HepG2 (cell line): ENCODE measurements around the gene ZER1. TPM values are rescaled to one million over a fixed set of nuclear protein-coding genes. Genes with fewer than 3 reads are reported as not detected.

Source experiments
- BCL3 ChIP-seq: sonication (generic); formaldehyde crosslinking; IDR thresholded peaks from 2 replicates; pipeline ENCODE4 v1.5.1; 2020; ENCODE audit warnings: mild to moderate bottlenecking, missing genetic modification reagents, moderate library complexity
- FOXK2 ChIP-seq: fragments of 450-650 bp; IDR thresholded peaks from 2 replicates; pipeline ENCODE4 v1.6.1; 2016
- GATAD2A ChIP-seq: IDR thresholded peaks from 2 replicates; pipeline ENCODE4 v1.6.1; 2016
- JUND ChIP-seq: sonication (generic); formaldehyde crosslinking; IDR thresholded peaks from 2 replicates; pipeline ENCODE4 v1.8.0; 2022; ENCODE audit warnings: mild to moderate bottlenecking, missing genetic modification reagents
- KDM6A ChIP-seq: IDR thresholded peaks from 2 replicates; pipeline ENCODE4 v1.6.1; 2016; ENCODE audit warnings: low read depth
- KLF13 ChIP-seq: sonication (generic); formaldehyde crosslinking; IDR thresholded peaks from 2 replicates; pipeline ENCODE4 v1.4.0; 2020; ENCODE audit warnings: mild to moderate bottlenecking, missing genetic modification reagents
- MEF2D ChIP-seq: sonication (generic); formaldehyde crosslinking; IDR thresholded peaks from 2 replicates; pipeline ENCODE4 v1.5.1; 2020; ENCODE audit warnings: mild to moderate bottlenecking, missing genetic modification reagents
- NR3C1 ChIP-seq: sonication (generic); formaldehyde crosslinking; IDR thresholded peaks from 2 replicates; pipeline ENCODE4 v1.4.0; 2020; ENCODE audit warnings: missing genetic modification reagents
- POLR2AphosphoS5 ChIP-seq: IDR thresholded peaks from 2 replicates; pipeline ENCODE4 v1.6.1; 2012; ENCODE audit warnings: low read depth, low read length
- REL ChIP-seq: sonication (generic); formaldehyde crosslinking; conservative IDR thresholded peaks from 2 replicates; pipeline ENCODE4 v1.8.0; 2022; ENCODE audit warnings: mild to moderate bottlenecking, missing genetic modification reagents, moderate library complexity
- REPIN1 ChIP-seq: sonication (generic); formaldehyde crosslinking; IDR thresholded peaks from 2 replicates; pipeline ENCODE4 v1.8.0; 2022; ENCODE audit warnings: missing genetic modification reagents, low read depth, mild to moderate bottlenecking, borderline replicate concordance
- RFX3 ChIP-seq: IDR thresholded peaks from 2 replicates; pipeline ENCODE4 v1.6.1; 2016; ENCODE audit warnings: missing biosample characterization, missing genetic modification reagents
- SP2 ChIP-seq: sonication (generic); formaldehyde crosslinking; IDR thresholded peaks from 2 replicates; pipeline ENCODE4 v1.5.1; 2020; ENCODE audit warnings: mild to moderate bottlenecking, missing genetic modification reagents
- SP4 ChIP-seq: sonication (generic); formaldehyde crosslinking; IDR thresholded peaks from 2 replicates; pipeline ENCODE4 v1.8.1; 2023; ENCODE audit warnings: mild to moderate bottlenecking, missing genetic modification reagents
- ZBTB34 ChIP-seq: sonication (generic); formaldehyde crosslinking; IDR thresholded peaks from 2 replicates; pipeline ENCODE4 v1.8.0; 2022; ENCODE audit warnings: mild to moderate bottlenecking, missing genetic modification reagents
- ZKSCAN5 ChIP-seq: sonication (generic); formaldehyde crosslinking; IDR thresholded peaks from 2 replicates; pipeline ENCODE4 v1.5.1; 2020; ENCODE audit warnings: mild to moderate bottlenecking, missing genetic modification reagents
- ZNF260 ChIP-seq: sonication (generic); formaldehyde crosslinking; IDR thresholded peaks from 2 replicates; pipeline ENCODE4 v1.4.0; 2020; ENCODE audit warnings: missing genetic modification reagents, low read depth, mild to moderate bottlenecking, borderline replicate concordance
- ZNF292 ChIP-seq: sonication (generic); formaldehyde crosslinking; IDR thresholded peaks from 2 replicates; pipeline ENCODE4 v1.8.1; 2022; ENCODE audit warnings: mild to moderate bottlenecking, low read depth, missing genetic modification reagents, borderline replicate concordance
- ZNF3 ChIP-seq: IDR thresholded peaks from 2 replicates; pipeline ENCODE4 v1.7.0; 2017; ENCODE audit warnings: inconsistent platforms
- ZNF510 ChIP-seq: sonication (generic); formaldehyde crosslinking; IDR thresholded peaks from 2 replicates; pipeline ENCODE4 v1.4.0; 2020; ENCODE audit warnings: low read depth, mild to moderate bottlenecking, missing genetic modification reagents
- ZNF543 ChIP-seq: sonication (generic); formaldehyde crosslinking; IDR thresholded peaks from 2 replicates; pipeline ENCODE4 v1.4.0; 2020; ENCODE audit warnings: mild to moderate bottlenecking, missing genetic modification reagents
- ZNF607 ChIP-seq: sonication (generic); formaldehyde crosslinking; IDR thresholded peaks from 2 replicates; pipeline ENCODE4 v1.5.1; 2020; ENCODE audit warnings: missing genetic modification reagents, mild to moderate bottlenecking, borderline replicate concordance
- ZNF710 ChIP-seq: sonication (generic); formaldehyde crosslinking; IDR thresholded peaks from 2 replicates; pipeline ENCODE4 v1.5.0; 2020; ENCODE audit warnings: mild to moderate bottlenecking, missing genetic modification reagents, borderline replicate concordance
- ZNF781 ChIP-seq: sonication (generic); formaldehyde crosslinking; IDR thresholded peaks from 2 replicates; pipeline ENCODE4 v1.5.1; 2020; ENCODE audit warnings: borderline replicate concordance, mild to moderate bottlenecking, missing genetic modification reagents; ENCODE audit errors: not compliant biosample characterization
- ZSCAN29 ChIP-seq: sonication (generic); formaldehyde crosslinking; conservative IDR thresholded peaks from 2 replicates; pipeline ENCODE4 v1.4.0; 2020; ENCODE audit warnings: mild to moderate bottlenecking, missing genetic modification reagents
- polyA plus RNA-seq, 8 experiments: library from polyadenylated mRNA; depleted of rRNA in 3 of 8; stranded (reverse) in 7 of 8; unstranded in 1 of 8; fragments of >200 nt; fragmentation: Illumina TruSeq in 4 of 8; extraction: Trizol in 4 of 8; gene quantifications; 2 replicates each; pipeline versions ENCODE4 v1.2.1 to v1.2.3, GENCODE V29; 2011 to 2016; ENCODE audit warnings: low read depth in 4 of 8, missing spikeins in 1 of 8, mixed read lengths in 1 of 8; ENCODE audit not compliant: insufficient read depth in 1 of 8
- total RNA-seq, 5 experiments: library from RNA; depleted of rRNA; stranded (reverse); fragments of >200 nt; fragmentation: Illumina TruSeq; extraction: Trizol; gene quantifications; 2 replicates each; pipeline ENCODE4 v1.2.3, GENCODE V29; 2016; ENCODE audit warnings: low read depth in 1 of 5
- TF ChIP-seq, protein P1 (sequence below): sonication (generic); formaldehyde crosslinking; IDR thresholded peaks from 2 replicates; pipeline ENCODE4 v1.8.1; 2023; ENCODE audit warnings: mild to moderate bottlenecking, missing genetic modification reagents
- TF ChIP-seq, protein P2 (sequence below): sonication (generic); formaldehyde crosslinking; IDR thresholded peaks from 2 replicates; pipeline ENCODE4 v1.4.0; 2020; ENCODE audit warnings: mild to moderate bottlenecking, missing genetic modification reagents

Gene ZER1
- total and polyA plus RNA-seq, 2 of the 13 experiments (the other 11 are each of a cell fraction or from before 2014, with no cell fraction given): 7.7 to 40.0 TPM

DNA sequence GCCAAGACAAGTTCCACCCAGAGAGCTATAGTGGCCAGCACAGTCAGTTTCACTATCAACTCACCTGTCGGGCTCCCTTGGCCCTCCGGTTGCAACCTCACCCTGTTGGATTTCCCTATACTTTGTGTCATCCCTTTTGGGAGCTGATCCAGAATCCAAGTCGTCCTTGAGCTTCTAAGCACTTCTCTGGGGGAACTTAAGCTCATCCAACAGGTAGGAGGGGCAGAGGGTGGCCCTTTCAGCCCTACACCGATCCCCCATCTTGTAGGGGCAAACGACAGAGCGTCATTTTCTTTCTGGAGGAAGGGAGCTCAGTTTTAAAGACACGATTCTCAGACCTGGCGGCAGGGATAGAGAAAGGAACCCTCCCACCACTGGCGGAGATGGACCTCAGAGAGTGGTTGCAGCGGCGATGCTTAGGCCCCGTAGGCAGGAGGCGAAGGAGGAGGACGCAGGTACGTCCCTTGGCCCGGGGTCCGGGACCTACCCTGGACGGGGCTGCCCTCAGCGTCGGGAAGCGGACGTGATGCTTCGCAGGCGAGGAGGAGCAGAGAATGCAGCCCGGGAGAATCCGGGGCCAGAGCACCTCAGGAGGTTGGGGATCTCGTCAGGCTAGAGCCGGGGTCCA is 519 bp downstream of the ZER1 start (continued):
- no peak for TF ChIP-seq ZNF710 (CRISPR knock-in tag)
- TF ChIP-seq SP4 (CRISPR knock-in tag): no peak
- TF ChIP-seq ZNF543 (CRISPR knock-in tag): no peak
- no peak for TF ChIP-seq NR3C1
- TF ChIP-seq ZNF292 (CRISPR knock-in tag): no peak
- TF ChIP-seq ZNF607 (CRISPR knock-in tag): no peak
- TF ChIP-seq KDM6A (CRISPR knock-in tag): no peak
- TF ChIP-seq REL (CRISPR knock-in tag): no peak
- TF ChIP-seq, protein P1, sequence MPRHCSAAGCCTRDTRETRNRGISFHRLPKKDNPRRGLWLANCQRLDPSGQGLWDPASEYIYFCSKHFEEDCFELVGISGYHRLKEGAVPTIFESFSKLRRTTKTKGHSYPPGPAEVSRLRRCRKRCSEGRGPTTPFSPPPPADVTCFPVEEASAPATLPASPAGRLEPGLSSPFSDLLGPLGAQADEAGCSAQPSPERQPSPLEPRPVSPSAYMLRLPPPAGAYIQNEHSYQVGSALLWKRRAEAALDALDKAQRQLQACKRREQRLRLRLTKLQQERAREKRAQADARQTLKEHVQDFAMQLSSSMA (CRISPR knock-in tag): peak; percentile 37; the same call in 1 of the 2 replicates
- 0 out of 2 replicates have a peak, but pooled peaks have one; percentile 41 for TF ChIP-seq ZKSCAN5 (CRISPR knock-in tag)
- TF ChIP-seq REPIN1 (CRISPR knock-in tag): 0 out of 2 replicates have a peak, but pooled peaks have one; percentile 7
- TF ChIP-seq MEF2D (CRISPR knock-in tag): no peak
- TF ChIP-seq ZNF510 (CRISPR knock-in tag): peak; percentile 47; the same call in 1 of the 2 replicates
- no peak for TF ChIP-seq KLF13 (CRISPR knock-in tag)
- no peak for TF ChIP-seq FOXK2
- 0 out of 2 replicates have a peak, but pooled peaks have one; percentile 14 for TF ChIP-seq JUND (CRISPR knock-in tag)
- TF ChIP-seq, protein P2, sequence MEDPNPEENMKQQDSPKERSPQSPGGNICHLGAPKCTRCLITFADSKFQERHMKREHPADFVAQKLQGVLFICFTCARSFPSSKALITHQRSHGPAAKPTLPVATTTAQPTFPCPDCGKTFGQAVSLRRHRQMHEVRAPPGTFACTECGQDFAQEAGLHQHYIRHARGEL (CRISPR knock-in tag): no peak
- TF ChIP-seq ZBTB34 (CRISPR knock-in tag): no peak
- TF ChIP-seq BCL3 (CRISPR knock-in tag): no peak
- TF ChIP-seq ZNF3: no peak
- TF ChIP-seq RFX3 (CRISPR knock-in tag): no peak
- no peak for TF ChIP-seq SP2 (CRISPR knock-in tag)
- TF ChIP-seq GATAD2A (CRISPR knock-in tag): 0 out of 2 replicates have a peak, but pooled peaks have one; percentile 17
- TF ChIP-seq ZNF260 (CRISPR knock-in tag): 0 out of 2 replicates have a peak, but pooled peaks have one; percentile 1
- TF ChIP-seq ZNF781 (CRISPR knock-in tag): no peak
- TF ChIP-seq POLR2AphosphoS5: no peak
- TF ChIP-seq ZSCAN29 (CRISPR knock-in tag): no peak
